NK-92 (cell line): ENCODE measurements around the gene ENOX1.

Source experiments
- DNase-seq: peaks from one replicate; lab custom pipeline; 2025; ENCODE audit not compliant: unreplicated experiment; lab: John Stamatoyannopoulos, UW

ENOX1 gene

DNA sequence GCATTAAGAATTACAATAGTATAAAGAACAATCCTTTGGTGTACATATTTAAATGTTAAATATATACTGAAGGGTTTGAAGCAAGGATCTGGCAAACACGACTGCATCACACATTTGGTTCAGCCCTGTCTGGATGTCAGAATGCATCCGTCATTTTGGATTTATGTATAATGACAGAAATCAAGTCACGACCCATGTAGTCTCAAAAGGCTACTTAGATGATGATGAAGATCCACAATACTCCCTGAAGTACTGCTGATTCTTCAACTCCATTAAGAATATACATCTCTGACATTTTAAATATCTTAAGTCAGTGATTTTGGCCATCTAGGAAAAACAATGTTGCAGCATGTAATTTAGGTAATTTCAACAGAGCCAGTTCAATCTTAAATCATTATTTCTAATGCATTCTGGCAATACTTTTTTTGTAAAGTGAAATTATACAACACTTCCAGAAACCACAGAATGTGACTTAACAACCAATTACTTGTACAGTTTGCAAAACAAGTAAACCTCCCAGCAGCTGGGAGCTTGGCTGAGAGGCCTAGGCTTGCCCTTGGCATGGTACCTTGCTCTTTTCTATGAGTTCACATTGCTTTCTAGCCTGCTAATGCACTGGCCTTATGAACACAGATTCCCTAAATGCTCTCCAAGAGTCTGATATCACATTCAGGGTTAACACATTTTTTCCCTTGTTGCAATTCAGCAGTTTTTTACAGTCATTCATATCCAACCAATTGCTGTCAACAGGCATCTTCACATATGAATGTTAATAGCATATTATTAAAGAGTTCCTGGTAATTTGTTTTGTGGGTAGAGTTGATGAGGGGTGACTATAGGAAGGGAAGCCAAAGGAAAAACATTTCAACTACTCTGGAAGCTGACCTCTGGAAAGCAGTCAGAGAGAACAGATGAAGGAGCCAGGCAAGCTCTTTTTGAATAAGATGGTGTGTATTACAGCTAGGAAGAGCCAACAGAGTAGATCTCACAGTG lies 175.2 kb downstream of the ENOX1 start:
- no peak for DNase-seq

GRCh38 chr13:43608400-43609137 lies 178.2 kb downstream of the ENOX1 start:
- DNase-seq = no peak

- no peak for DNase-seq
Observed at GRCh38 chr13:43597599-43597945, 189.2 kb downstream of the ENOX1 start.

DNA sequence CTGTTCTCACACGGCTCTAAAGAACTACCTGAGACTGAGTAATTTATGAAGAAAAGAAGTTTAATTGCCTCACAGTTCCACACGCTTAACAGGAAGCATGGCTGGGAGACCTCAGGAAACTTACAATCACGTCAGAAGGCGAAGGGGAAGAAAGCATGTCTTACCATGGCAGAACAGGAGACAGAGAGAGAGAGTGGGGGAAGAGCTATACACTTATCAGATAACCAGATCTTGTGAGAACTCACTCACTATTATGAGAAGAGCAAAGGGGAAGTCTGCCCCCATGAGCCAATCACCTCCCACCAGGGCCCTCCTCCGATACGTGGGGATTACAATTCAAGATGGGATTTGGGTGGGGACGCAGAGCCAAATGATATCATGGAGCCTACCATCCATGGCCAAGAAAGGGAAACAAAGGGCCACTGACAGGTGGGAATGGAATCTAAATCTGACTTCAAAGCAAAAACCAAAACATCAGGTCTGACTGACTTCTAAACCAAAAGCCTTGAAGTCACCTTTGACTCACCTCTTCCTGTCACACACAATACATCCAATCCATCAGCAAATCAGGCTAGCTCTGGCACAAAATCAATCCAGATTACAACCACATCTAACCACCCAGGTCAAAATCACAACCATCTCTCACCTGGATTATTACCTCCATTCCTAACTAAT lies 189.7 kb downstream of the ENOX1 start:
- DNase-seq = no peak

- no peak for DNase-seq
Observed at GRCh38 chr13:43596006-43596405, 190.8 kb downstream of the ENOX1 start.

- DNase-seq = no peak
Observed at GRCh38 chr13:43587376-43587775, 199.4 kb downstream of the ENOX1 start.

DNA sequence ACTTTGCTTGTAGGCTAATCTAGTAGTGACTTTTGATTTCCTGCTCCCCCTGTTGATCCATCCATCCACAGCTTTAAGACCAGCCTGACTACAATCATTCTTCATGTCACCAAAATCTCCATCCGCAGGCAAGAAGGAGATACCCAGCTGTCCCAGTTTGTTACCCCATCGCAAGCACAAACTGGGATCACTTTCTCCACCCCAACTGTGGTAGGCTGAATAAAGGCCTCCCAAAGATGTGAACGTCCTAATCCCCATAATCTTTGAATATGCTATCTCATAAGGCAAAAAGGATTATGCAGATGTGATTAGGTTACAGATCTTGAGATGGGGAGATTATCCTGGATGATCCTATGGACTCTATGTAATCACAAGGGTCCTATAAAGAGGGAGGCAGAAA lies 202.0 kb downstream of the ENOX1 start:
- no peak for DNase-seq

DNA sequence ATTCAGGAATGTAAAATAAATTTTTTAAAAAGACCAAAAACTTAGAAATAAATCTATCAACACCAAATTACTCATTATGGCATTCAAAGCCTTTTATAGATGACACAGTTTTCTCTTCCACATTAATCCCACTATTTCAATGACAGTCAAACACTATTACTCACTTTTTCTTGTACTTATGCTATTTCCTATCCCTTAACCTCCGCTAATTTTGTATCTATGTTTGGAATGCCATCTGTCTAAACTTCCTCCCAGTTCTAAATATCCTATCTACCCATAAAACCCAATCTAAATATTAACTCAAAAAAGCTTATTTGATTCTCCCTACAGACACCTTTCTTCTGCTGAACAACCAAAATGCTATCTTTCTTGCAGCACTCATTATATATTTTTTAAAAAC lies 203.5 kb downstream of the ENOX1 start:
- no peak for DNase-seq

DNA sequence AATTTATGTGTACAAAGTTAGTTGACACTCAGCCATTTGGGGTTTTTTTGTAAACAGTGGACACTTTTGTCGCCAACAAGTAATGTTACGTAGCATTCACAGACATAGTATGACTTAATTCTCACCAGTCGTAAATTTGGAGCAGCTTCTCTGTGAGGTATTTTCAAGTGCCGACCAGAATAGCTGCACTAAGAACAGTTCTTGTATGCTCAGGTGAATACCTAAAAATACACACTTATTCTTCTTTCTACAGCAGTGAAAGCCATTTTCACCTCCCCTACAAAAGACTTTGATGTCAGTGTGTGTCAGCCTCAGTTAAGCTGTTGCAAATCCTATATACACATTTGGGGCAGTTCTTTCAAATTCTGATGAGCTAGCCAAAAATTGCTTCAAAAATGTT lies 206.5 kb downstream of the ENOX1 start:
- no peak for DNase-seq

DNA sequence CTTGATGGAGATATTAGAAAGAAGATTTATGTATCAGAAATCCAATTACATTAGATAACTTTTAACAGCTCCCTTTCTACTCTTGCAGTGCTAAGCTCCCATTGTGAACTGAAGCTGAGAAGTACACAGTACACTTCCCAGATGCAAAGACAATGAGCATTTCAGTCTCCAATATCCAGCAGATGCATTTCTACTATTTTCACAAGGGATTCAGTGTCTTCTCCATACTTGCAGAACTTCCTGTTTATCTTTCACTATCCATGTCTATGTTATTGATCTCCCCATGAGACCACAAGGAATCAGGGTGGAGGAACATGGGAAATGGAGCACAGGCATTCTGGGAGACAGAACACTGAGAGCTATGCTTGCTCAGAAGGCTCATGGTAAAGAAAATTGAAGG lies 207.5 kb downstream of the ENOX1 start:
- DNase-seq = no peak

DNA sequence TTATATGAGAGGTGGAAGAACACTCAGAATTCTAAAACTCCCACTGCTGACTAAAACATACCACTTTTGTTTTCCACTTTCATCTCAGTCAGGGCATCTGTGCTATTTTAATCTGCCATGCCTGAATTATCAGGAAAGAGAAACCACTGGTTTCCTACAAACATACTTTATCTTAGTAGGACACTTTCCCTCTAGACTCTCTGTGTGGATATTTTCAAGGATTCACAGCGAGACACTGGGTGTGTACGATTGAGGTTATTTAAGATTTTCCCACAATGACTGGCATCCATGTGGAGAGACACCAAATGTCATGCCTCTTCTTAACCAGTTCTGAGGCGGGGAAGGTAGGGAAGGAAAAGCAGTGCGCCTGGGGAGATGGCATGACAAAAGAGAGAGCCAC lies 212.2 kb downstream of the ENOX1 start:
- DNase-seq = no peak

GRCh38 chr13:43573802-43574514 lies 212.8 kb downstream of the ENOX1 start:
- no peak for DNase-seq

DNA sequence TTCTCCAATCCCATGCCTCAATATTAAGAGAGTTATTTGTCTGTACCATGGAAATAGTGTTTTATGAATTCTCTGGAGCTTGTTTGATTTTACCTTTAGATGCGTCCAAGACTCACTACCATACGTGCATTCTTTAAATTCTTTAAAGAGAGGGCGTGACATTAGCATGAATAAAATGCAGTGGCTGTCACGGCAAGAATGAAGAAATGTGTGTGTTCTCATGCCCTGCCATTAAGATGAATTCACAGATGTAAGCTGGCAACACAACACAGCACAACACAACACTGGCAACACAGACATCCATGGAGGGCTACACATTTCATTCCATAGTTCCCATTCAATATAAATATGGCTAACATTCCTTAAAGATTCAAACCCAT lies 213.4 kb downstream of the ENOX1 start:
- no peak for DNase-seq

DNA sequence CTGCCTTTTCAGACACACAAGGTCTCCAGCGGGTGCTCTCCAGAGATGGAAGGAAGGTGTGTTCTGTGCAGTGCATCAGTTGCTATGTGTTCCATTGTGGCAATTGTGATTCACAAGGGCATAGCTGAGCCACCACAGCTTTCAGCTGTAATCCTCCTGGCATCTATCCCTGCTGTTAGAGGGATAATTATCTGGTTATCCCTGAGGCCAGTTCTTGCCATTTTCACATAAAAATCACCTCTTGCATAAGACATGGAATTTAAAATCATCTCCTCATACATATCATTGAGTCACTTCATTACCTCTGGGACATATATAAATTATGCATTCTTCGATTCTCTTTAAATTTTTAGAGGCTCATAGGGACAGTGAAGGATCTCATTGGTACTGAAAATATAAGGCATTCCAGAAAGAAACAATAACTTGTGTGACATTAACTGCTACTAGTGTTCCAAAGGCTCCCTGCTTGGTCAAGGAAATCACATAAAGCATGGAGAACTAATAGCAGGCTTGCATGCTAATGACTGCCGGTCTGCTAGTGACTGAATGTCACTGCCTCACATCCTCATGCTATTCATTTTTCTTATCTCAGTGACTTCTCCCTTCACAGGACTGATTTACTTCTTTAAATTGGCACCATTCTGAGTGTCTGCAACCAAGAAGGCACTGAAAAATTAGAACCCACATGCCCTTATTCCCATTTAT lies 214.0 kb downstream of the ENOX1 start:
- no peak for DNase-seq

- DNase-seq = no peak
Observed at GRCh38 chr13:43569658-43570057, 217.1 kb downstream of the ENOX1 start.

- no peak for DNase-seq
Observed at GRCh38 chr13:43567608-43568007, 219.2 kb downstream of the ENOX1 start.

DNA sequence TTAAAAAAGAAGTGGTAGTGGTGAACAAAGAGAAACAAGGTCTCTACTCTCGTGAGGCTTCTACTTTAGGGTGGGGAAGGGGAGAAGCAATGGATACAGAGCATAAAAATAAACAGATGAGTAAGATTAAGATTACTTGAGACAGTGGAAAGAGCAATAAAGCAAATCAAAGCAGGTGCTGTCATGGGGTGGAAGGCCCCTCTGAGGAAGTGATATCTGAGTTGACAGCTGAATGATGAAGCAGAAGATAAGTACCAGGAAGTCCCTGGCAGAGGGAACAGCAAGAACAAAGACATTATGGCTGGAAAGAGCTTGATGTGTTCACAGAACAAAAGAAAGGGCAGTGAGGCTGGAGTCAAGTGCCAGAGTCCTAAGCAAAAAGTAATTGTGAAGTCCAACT lies 221.8 kb downstream of the ENOX1 start:
- no peak for DNase-seq

DNA sequence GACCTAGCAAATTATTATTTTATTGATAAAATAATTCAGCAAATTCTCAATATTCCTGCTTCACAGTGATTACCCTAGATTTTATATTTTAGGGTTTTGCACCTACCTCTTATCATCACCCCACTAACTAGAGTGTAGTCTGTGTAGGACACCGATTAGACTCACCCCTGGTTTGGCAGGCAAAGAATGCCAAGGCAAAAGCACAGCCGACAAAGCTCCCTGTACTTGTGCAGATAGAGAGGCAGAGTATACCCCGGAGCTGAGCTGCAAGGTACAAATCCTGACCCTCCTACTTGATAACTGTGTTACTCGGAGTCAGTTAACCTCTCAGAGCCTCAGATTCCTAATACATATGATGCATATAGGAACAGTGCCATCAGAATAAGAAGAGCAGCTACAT lies 225.7 kb downstream of the ENOX1 start:
- no peak for DNase-seq

DNA sequence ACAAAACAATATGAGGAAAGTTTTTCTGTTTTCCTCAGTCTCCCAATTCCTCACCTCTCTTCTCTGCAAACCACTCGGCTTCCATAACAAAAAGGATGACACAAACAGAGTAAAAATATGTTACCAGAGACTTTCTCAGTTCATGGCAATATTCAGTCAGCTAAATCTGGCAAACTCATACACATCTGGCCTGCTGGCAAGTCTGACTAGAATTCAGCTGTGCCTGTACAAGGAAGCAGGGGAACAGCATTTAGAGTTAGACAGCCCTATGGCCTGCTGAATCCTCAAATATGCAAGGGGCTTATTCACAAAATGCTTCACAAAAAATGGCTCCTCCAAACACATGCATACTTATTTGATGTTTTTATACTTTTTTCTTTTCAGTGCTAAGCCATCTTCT lies 227.8 kb downstream of the ENOX1 start:
- DNase-seq = no peak

DNA sequence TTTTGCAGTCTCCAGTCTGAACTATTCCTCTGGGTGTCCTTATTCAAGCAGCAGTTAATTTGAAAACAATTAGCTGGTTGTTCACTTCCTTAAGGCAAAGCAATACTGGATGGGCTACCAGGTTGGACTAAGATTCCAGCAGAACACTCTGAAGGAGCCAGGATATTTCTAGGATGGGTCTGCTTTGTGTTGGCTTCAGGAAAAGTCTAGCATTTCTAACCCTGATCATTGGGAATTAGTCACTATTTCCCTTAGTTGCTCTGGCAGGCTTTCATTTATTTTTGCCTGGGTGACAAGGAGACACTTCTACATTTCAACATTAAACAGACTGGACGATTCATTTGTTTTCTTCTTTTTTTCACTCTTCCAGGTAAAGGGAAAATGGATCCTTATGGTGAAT lies 228.4 kb downstream of the ENOX1 start:
- DNase-seq = no peak

DNA sequence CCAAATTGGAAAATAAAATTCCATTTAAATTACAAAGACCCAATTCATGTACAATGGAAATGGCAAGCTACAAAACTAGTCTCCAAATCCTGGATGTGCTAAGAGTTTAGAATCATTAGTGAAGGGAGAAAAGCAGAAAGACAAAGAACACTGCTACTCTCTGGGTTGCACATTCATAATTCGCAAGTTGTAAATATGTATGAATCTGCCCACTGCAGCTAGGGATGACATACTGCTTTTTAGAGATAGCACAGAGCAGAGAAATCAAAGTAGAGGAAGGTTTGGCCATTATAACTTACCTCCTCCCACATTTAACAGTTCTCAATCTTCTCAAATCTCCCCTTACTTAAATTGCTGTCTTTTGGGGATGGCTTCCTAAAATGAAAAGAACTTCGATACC lies 231.1 kb downstream of the ENOX1 start:
- no peak for DNase-seq
